H1 (cell line): Measurements from ENCODE around the gene PRIMPOL. TPM values are rescaled to one million over a fixed set of nuclear protein-coding genes. Genes with fewer than 3 reads are reported as not detected.

Source experiments
- CTCF ChIA-PET: fragments of 300-600 bp; sonication (Branson Sonifier 250); formaldehyde crosslinking; loops from one replicate; lab custom pipeline; 2021; ENCODE audit not compliant: partially characterized antibody; lab: Charles Lee
- POLR2A ChIA-PET: fragments of 300-600 bp; sonication (Branson Sonifier 250); formaldehyde crosslinking; loops from one replicate; lab custom pipeline; 2021; ENCODE audit warnings: inconsistent platforms; ENCODE audit not compliant: partially characterized antibody; lab: Charles Lee
- DNase-seq, 2 experiments: peaks; one replicate each; pipeline versions ENCODE4 v3.0.0 to v3.0.0-alpha.2; 2010 to 2022; ENCODE audit warnings: low spot score in 2 of 2, low read depth in 1 of 2, mixed read lengths in 1 of 2
- FAIRE-seq: peaks from 2 replicates; lab custom pipeline; 2011; peaks lifted over from hg19 to GRCh38; lab: Jason Lieb, UNC
- H2AFZ ChIP-seq: 2 replicates; pipeline ENCODE4 v1.8.1; 2012; ENCODE audit warnings: low read length, inconsistent platforms
- H2AK5ac ChIP-seq: 2 replicates; pipeline ENCODE4 v1.6.1; 2013; ENCODE audit warnings: low read depth, low read length
- H2BK120ac ChIP-seq: replicated peaks from 2 replicates; pipeline ENCODE3; 2013; ENCODE audit warnings: low read depth, low read length, inconsistent platforms
- H2BK12ac ChIP-seq: 2 replicates; pipeline ENCODE4 v1.6.1; 2013; ENCODE audit warnings: low read depth, low read length
- H2BK15ac ChIP-seq: 2 replicates; pipeline ENCODE4 v1.6.1; 2013; ENCODE audit warnings: low read length
- H2BK20ac ChIP-seq: 2 replicates; pipeline ENCODE4 v1.6.1; 2013; ENCODE audit warnings: low read length
- H2BK5ac ChIP-seq: 2 replicates; pipeline ENCODE4 v1.6.1; 2013; ENCODE audit warnings: low read depth, low read length
- H3K14ac ChIP-seq: 2 replicates; pipeline ENCODE4 v1.6.1; 2013; ENCODE audit warnings: inconsistent platforms; ENCODE audit not compliant: insufficient read length
- H3K18ac ChIP-seq: 2 replicates; pipeline ENCODE4 v1.6.1; 2013; ENCODE audit warnings: low read length; ENCODE audit errors: extremely low read depth
- H3K23ac ChIP-seq: 2 replicates; pipeline ENCODE4 v1.6.1; 2013; ENCODE audit warnings: inconsistent platforms; ENCODE audit not compliant: insufficient read length
- H3K23me2 ChIP-seq: 2 replicates; pipeline ENCODE4 v1.6.1; 2013; ENCODE audit warnings: low read depth, low read length
- H3K27ac ChIP-seq: 2 replicates; pipeline ENCODE4 v1.6.1; 2011; ENCODE audit warnings: low read depth, low read length, inconsistent platforms
- H3K27me3 ChIP-seq, 4 experiments: replicated peaks in 1 of 4; 1 replicate in 1 of 4; 2 replicates in 3 of 4; pipeline versions ENCODE4 v1.6.1 to v1.8.1; 2011 to 2013; ENCODE audit warnings: low read length in 3 of 4, mild to moderate bottlenecking in 3 of 4, inconsistent platforms in 2 of 4, mixed read lengths in 2 of 4, moderate library complexity in 1 of 4; ENCODE audit not compliant: control insufficient read depth in 3 of 4, insufficient read depth in 3 of 4; ENCODE audit errors: extremely low read depth in 1 of 4
- H3K36me3 ChIP-seq, 4 experiments: 2 replicates each; pipeline versions ENCODE4 v1.6.1 to v1.8.1; 2011 to 2013; ENCODE audit warnings: mild to moderate bottlenecking in 4 of 4, low read length in 3 of 4, moderate library complexity in 2 of 4, control low read depth in 1 of 4, inconsistent platforms in 1 of 4; ENCODE audit not compliant: insufficient read depth in 4 of 4, control insufficient read depth in 2 of 4
- H3K4ac ChIP-seq: replicated peaks from 2 replicates; pipeline ENCODE3; 2013; ENCODE audit warnings: low read length, low read depth, mixed read lengths, inconsistent platforms; ENCODE audit not compliant: insufficient read length
- H3K4me1 ChIP-seq, 4 experiments: replicated peaks in 1 of 4; 1 replicate in 1 of 4; 2 replicates in 3 of 4; pipeline versions ENCODE4 v1.6.1 to v1.8.1; 2011 to 2013; ENCODE audit warnings: low read length in 3 of 4, inconsistent platforms in 2 of 4, mixed read lengths in 1 of 4; ENCODE audit not compliant: insufficient read depth in 4 of 4, control insufficient read depth in 3 of 4
- H3K4me2 ChIP-seq, 2 experiments: 2 replicates each; pipeline versions ENCODE4 v1.6.1 to v1.8.1; 2011 to 2013; ENCODE audit warnings: low read depth in 2 of 2, low read length in 2 of 2, control low read depth in 1 of 2, inconsistent platforms in 1 of 2, mild to moderate bottlenecking in 1 of 2; ENCODE audit not compliant: insufficient read depth in 1 of 2
- H3K4me3 ChIP-seq, 4 experiments: fragments of 200-600, 300-600 bp in 1 of 4; sonication (generic), shearing (Covaris generic), sonication (Bioruptor Twin) in 1 of 4; 2 replicates each; pipeline versions ENCODE4 v1.5.1 to v1.8.1; 2011 to 2016; ENCODE audit warnings: low read length in 4 of 4, low read depth in 3 of 4, control low read depth in 2 of 4, inconsistent platforms in 2 of 4, mild to moderate bottlenecking in 2 of 4, mixed read lengths in 1 of 4, moderate library complexity in 1 of 4; ENCODE audit not compliant: insufficient read depth in 2 of 4; ENCODE audit errors: extremely low read depth in 1 of 4
- H3K56ac ChIP-seq: replicated peaks from 2 replicates; pipeline ENCODE3; 2013; ENCODE audit warnings: low read depth, mild to moderate bottlenecking, mixed read lengths, low read length, inconsistent platforms; ENCODE audit not compliant: insufficient read length
- H3K79me1 ChIP-seq: 2 replicates; pipeline ENCODE4 v1.6.1; 2013; ENCODE audit warnings: low read depth, low read length, control low read depth
- H3K79me2 ChIP-seq, 2 experiments: 2 replicates each; pipeline versions ENCODE4 v1.6.1 to v1.8.1; 2012 to 2013; ENCODE audit warnings: low read length in 2 of 2, mild to moderate bottlenecking in 2 of 2, inconsistent platforms in 1 of 2; ENCODE audit not compliant: insufficient read depth in 2 of 2, control insufficient read depth in 1 of 2
- H3K9ac ChIP-seq, 4 experiments: replicated peaks in 1 of 4; 1 replicate in 1 of 4; 2 replicates in 3 of 4; pipeline versions ENCODE4 v1.6.1 to v1.8.1; 2011 to 2013; ENCODE audit warnings: low read depth in 3 of 4, low read length in 3 of 4, control low read depth in 2 of 4, mild to moderate bottlenecking in 2 of 4, moderate library complexity in 2 of 4, inconsistent platforms in 1 of 4; ENCODE audit errors: extremely low read depth in 1 of 4
- H3K9me3 ChIP-seq, 2 experiments: 2 replicates each; pipeline versions ENCODE4 v1.6.1 to v1.8.1; 2012 to 2013; ENCODE audit warnings: mild to moderate bottlenecking in 2 of 2, moderate library complexity in 2 of 2, control low read depth in 1 of 2, inconsistent platforms in 1 of 2, low read depth in 1 of 2, low read length in 1 of 2, mixed read lengths in 1 of 2; ENCODE audit not compliant: insufficient read depth in 2 of 2
- H4K20me1 ChIP-seq, 2 experiments: replicated peaks in 1 of 2; 2 replicates each; pipeline versions ENCODE3 to v1.8.1; 2011 to 2013; ENCODE audit warnings: inconsistent platforms in 2 of 2, low read length in 2 of 2, mild to moderate bottlenecking in 1 of 2; ENCODE audit not compliant: insufficient read depth in 2 of 2, control insufficient read depth in 1 of 2
- H4K5ac ChIP-seq: 2 replicates; pipeline ENCODE4 v1.6.1; 2013; ENCODE audit warnings: low read length, low read depth, mixed read lengths, inconsistent platforms; ENCODE audit not compliant: insufficient read length
- H4K8ac ChIP-seq: 2 replicates; pipeline ENCODE4 v1.8.0; 2013; ENCODE audit warnings: mild to moderate bottlenecking, moderate library complexity, low read length, inconsistent platforms; ENCODE audit not compliant: insufficient read depth; ENCODE audit errors: extremely low read depth
- H4K91ac ChIP-seq: replicated peaks from 2 replicates; pipeline ENCODE3; 2013; ENCODE audit warnings: low read length, mixed read lengths, inconsistent platforms; ENCODE audit not compliant: insufficient read length
- BRCA1 ChIP-seq: IDR thresholded peaks from 2 replicates; pipeline ENCODE4 v1.6.1; 2012; ENCODE audit warnings: low read depth, low read length, improper control_type of control experiment
- CEBPB ChIP-seq: IDR thresholded peaks from 2 replicates; pipeline ENCODE4 v1.6.1; 2012; ENCODE audit warnings: low read depth, low read length
- JUN ChIP-seq: IDR thresholded peaks from 2 replicates; pipeline ENCODE4 v1.6.1; 2011; ENCODE audit warnings: low read depth, mild to moderate bottlenecking, improper control_type of control experiment, low read length
- ZNF274 ChIP-seq: IDR thresholded peaks from 2 replicates; pipeline ENCODE4 v1.7.0; 2012; ENCODE audit warnings: low read length, borderline replicate concordance; ENCODE audit errors: extremely low read depth
- WGBS, 2 experiments: shearing (Covaris generic) in 1 of 2; methylation state at CpG; one replicate each; pipeline versions ENCODE4 v1.1.6 to v1.1.7; 2013 to 2015; ENCODE audit warnings: low lambda C conversion rate in 2 of 2, mixed read lengths in 2 of 2, inconsistent platforms in 1 of 2, low coverage in 1 of 2, missing lambda C conversion rate in 1 of 2; ENCODE audit not compliant: insufficient replicate concordance in 2 of 2, insufficient coverage in 1 of 2, insufficient read length in 1 of 2; ENCODE audit errors: extremely low coverage in 1 of 2, missing lambda C conversion rate in 1 of 2; 5-methylcytosine and 5-hydroxymethylcytosine counted together
- polyA plus RNA-seq, 7 experiments: library from polyadenylated mRNA; depleted of rRNA in 3 of 7; stranded (reverse) in 5 of 7; unstranded in 2 of 7; fragments of >200 nt in 5 of 7; fragments of 200-250 nt in 2 of 7; gene quantifications; 1 replicate in 5 of 7; 2 replicates in 1 of 7; 4 replicates in 1 of 7; pipeline versions ENCODE4 v1.2.1 to v1.2.3, GENCODE V29; 2011 to 2013; ENCODE audit warnings: missing spikeins in 2 of 7, mixed read lengths in 2 of 7
- total RNA-seq: library from RNA; stranded (reverse); fragmentation: NEBNext Ultra II Directional; extraction: Animal tissue kit (Norgen Biotek cat#: 25700); gene quantifications from 2 replicates; pipeline ENCODE4 v1.2.1, GENCODE V29; 2021

Gene PRIMPOL
- total and polyA plus RNA-seq, 2 of the 8 experiments (the other 6 are each of a cell fraction or from before 2014, with no cell fraction given): 4.4 to 6.7 TPM

GRCh38 chr4:184734758-184735157, 85.2 kb downstream of the PRIMPOL start:
- Histone ChIP-seq H3K4me2 (peak overlapping the region; percentile 60 to 78), H3K23ac (no peak overlapping the region), H3K14ac (no peak overlapping the region), H2BK20ac (no peak overlapping the region), H3K23me2 (peaks cover 1% of the 10 kb centered on the region; the same call in 1 of the 2 replicates), H3K56ac (no peak overlapping the region), H3K4ac (no peak overlapping the region), H3K79me2 (peaks cover 8 to 41% of the 10 kb centered on the region in 2 experiments), H2AFZ (no peak overlapping the region), H4K8ac (no peak overlapping the region), H2BK5ac (no peak overlapping the region), H3K27ac (no peak overlapping the region), H3K4me3 (peak overlapping the region in 3 of 4 experiments; percentile 7 to 57 (median 32); a peak in 6 of 8 replicates), H2BK12ac (no peak overlapping the region), H2AK5ac (no peak overlapping the region), H3K79me1 (peaks cover 4% of the 10 kb centered on the region; the same call in 1 of the 2 replicates), H2BK120ac (no peak overlapping the region), H3K9me3 (peaks cover 0 to 2% of the 10 kb centered on the region in 2 experiments; a peak in 2 of 4 replicates), H3K27me3 (no peaks in the 10 kb centered on the region), H4K20me1 (peaks cover 2 to 7% of the 10 kb centered on the region in 2 experiments), H4K5ac (no peak overlapping the region), H3K36me3 (peaks cover 5 to 16% (median 7%) of the 10 kb centered on the region in 4 experiments; a peak in 3 of 8 replicates), H2BK15ac (no peak overlapping the region), H3K4me1 (peaks cover 0 to 8% (median 3%) of the 10 kb centered on the region in 4 experiments; a peak in 4 of 7 replicates), H4K91ac (no peak overlapping the region), H3K9ac (no peak overlapping the region), H3K18ac (no peak overlapping the region)
- DNase-seq (no peak), FAIRE-seq (no peak)
- 71% methylated on average over 6 of the region's 6 CpGs; no CpG with 5 or more reads in 1 of the 2 experiments for WGBS, 2 experiments
- no peak for TF ChIP-seq JUN
- no peak for TF ChIP-seq CEBPB
- TF ChIP-seq ZNF274: no peak
- TF ChIP-seq BRCA1: no peak
- POLR2A ChIA-PET: interaction anchor here (0.5 to 2.1 kb wide), 6 partner anchors 11 to 781 kb away, joined by 3 to 20 read pairs (median 4); partner anchors contain the start of gene UFSP2
- CTCF ChIA-PET: interaction anchor here (1.3 kb wide), 1 partner anchor 449 kb away, joined by 3 read pairs; no protein-coding TSS in a partner anchor
